Neuron (in vitro differentiated cells): Measurements from ENCODE around the gene SBSN.

Source experiments
- H2AFZ ChIP-seq: one replicate; pipeline ENCODE4 v1.6.1; 2013; ENCODE audit warnings: low read depth, mild to moderate bottlenecking, inconsistent platforms, low read length, moderate library complexity
- H3K27me3 ChIP-seq: one replicate; pipeline ENCODE4 v1.6.1; 2013; ENCODE audit warnings: low read length; ENCODE audit not compliant: insufficient read depth
- H3K36me3 ChIP-seq: one replicate; pipeline ENCODE4 v1.6.1; 2013; ENCODE audit warnings: low read length; ENCODE audit not compliant: insufficient read depth
- H3K4me1 ChIP-seq: one replicate; pipeline ENCODE4 v1.6.1; 2013; ENCODE audit warnings: low read length; ENCODE audit not compliant: insufficient read depth
- H3K4me3 ChIP-seq: 2 replicates; pipeline ENCODE4 v1.5.1; 2013; ENCODE audit warnings: mild to moderate bottlenecking, low read length, moderate library complexity
- H3K9me3 ChIP-seq: one replicate; pipeline ENCODE4 v1.6.1; 2013; ENCODE audit warnings: low read length

Gene SBSN

GRCh38 chr19:35516310-35516709 lies 11.8 kb downstream of the SBSN start:
- no peak overlapping the region for H3K4me3 ChIP-seq
- peaks cover 33% of the 10 kb centered on the region for H3K27me3 ChIP-seq
- H3K36me3 ChIP-seq: no peaks in the 10 kb centered on the region
- H3K9me3 ChIP-seq: no peaks in the 10 kb centered on the region
- H3K4me1 ChIP-seq: no peaks in the 10 kb centered on the region
- no peak overlapping the region for H2AFZ ChIP-seq

GRCh38 chr19:35514282-35514809 lies 13.8 kb downstream of the SBSN start:
- Histone ChIP-seq H3K4me1 (no peaks in the 10 kb centered on the region), H3K27me3 (peaks cover 50% of the 10 kb centered on the region), H2AFZ (no peak overlapping the region), H3K36me3 (no peaks in the 10 kb centered on the region), H3K4me3 (no peak overlapping the region), H3K9me3 (no peaks in the 10 kb centered on the region)

GRCh38 chr19:35513628-35514281 lies 14.4 kb downstream of the SBSN start, which contains the start of gene DMKN:
Gene DMKN, minus strand, starts transcription at chr19:35513649. Its CDS starts 174 bp downstream, at chr19:35513475.
- H3K9me3 ChIP-seq: no peaks in the 10 kb centered on the region
- peaks cover 50% of the 10 kb centered on the region for H3K27me3 ChIP-seq
- H3K4me1 ChIP-seq: no peaks in the 10 kb centered on the region
- no peaks in the 10 kb centered on the region for H3K36me3 ChIP-seq
- H3K4me3 ChIP-seq: no peak within 1 kb of the TSS
- no peak within 1 kb of the TSS for H2AFZ ChIP-seq

- no peaks in the 10 kb centered on the region for H3K9me3 ChIP-seq
- H3K4me1 ChIP-seq: no peaks in the 10 kb centered on the region
- H3K4me3 ChIP-seq: no peak overlapping the region
- H2AFZ ChIP-seq: no peak overlapping the region
- peaks cover 56% of the 10 kb centered on the region for H3K27me3 ChIP-seq
- no peaks in the 10 kb centered on the region for H3K36me3 ChIP-seq
Observed at GRCh38 chr19:35512831-35513627, 15.1 kb downstream of the SBSN start.

GRCh38 chr19:35511337-35511736 lies 16.8 kb downstream of the SBSN start:
- Histone ChIP-seq H3K27me3 (peaks cover 70% of the 10 kb centered on the region), H3K4me1 (no peaks in the 10 kb centered on the region), H2AFZ (no peak overlapping the region), H3K9me3 (no peaks in the 10 kb centered on the region), H3K4me3 (no peak overlapping the region), H3K36me3 (no peaks in the 10 kb centered on the region)

GRCh38 chr19:35510626-35510964 lies 17.5 kb downstream of the SBSN start:
- Histone ChIP-seq H3K9me3 (no peaks in the 10 kb centered on the region), H3K36me3 (no peaks in the 10 kb centered on the region), H3K27me3 (peaks cover 76% of the 10 kb centered on the region), H2AFZ (no peak overlapping the region), H3K4me1 (no peaks in the 10 kb centered on the region), H3K4me3 (no peak overlapping the region)

- no peaks in the 10 kb centered on the region for H3K4me1 ChIP-seq
- H3K27me3 ChIP-seq: peaks cover 82% of the 10 kb centered on the region
- no peak overlapping the region for H3K4me3 ChIP-seq
- no peak overlapping the region for H2AFZ ChIP-seq
- no peaks in the 10 kb centered on the region for H3K9me3 ChIP-seq
- H3K36me3 ChIP-seq: no peaks in the 10 kb centered on the region
Observed at GRCh38 chr19:35509861-35510625, 18.1 kb downstream of the SBSN start.

GRCh38 chr19:35509018-35509652 lies 19.0 kb downstream of the SBSN start:
- no peak overlapping the region for H3K4me3 ChIP-seq
- no peaks in the 10 kb centered on the region for H3K9me3 ChIP-seq
- no peaks in the 10 kb centered on the region for H3K4me1 ChIP-seq
- no peak overlapping the region for H2AFZ ChIP-seq
- no peaks in the 10 kb centered on the region for H3K36me3 ChIP-seq
- H3K27me3 ChIP-seq: peaks cover 77% of the 10 kb centered on the region

GRCh38 chr19:35508129-35508528 lies 20.0 kb downstream of the SBSN start:
- H3K9me3 ChIP-seq: no peaks in the 10 kb centered on the region
- H3K4me1 ChIP-seq: no peaks in the 10 kb centered on the region
- H3K36me3 ChIP-seq: no peaks in the 10 kb centered on the region
- no peak overlapping the region for H3K4me3 ChIP-seq
- H3K27me3 ChIP-seq: peaks cover 68% of the 10 kb centered on the region
- no peak overlapping the region for H2AFZ ChIP-seq

GRCh38 chr19:35507561-35507960 lies 20.6 kb downstream of the SBSN start:
- H3K27me3 ChIP-seq: peaks cover 63% of the 10 kb centered on the region
- H2AFZ ChIP-seq: no peak overlapping the region
- H3K4me3 ChIP-seq: no peak overlapping the region
- H3K4me1 ChIP-seq: no peaks in the 10 kb centered on the region
- H3K36me3 ChIP-seq: no peaks in the 10 kb centered on the region
- H3K9me3 ChIP-seq: no peaks in the 10 kb centered on the region

GRCh38 chr19:35506011-35506410 lies 22.1 kb downstream of the SBSN start:
- Histone ChIP-seq H2AFZ (no peak overlapping the region), H3K27me3 (peaks cover 59% of the 10 kb centered on the region), H3K4me1 (no peaks in the 10 kb centered on the region), H3K9me3 (no peaks in the 10 kb centered on the region), H3K36me3 (no peaks in the 10 kb centered on the region), H3K4me3 (no peak overlapping the region)

GRCh38 chr19:35502751-35503150 lies 25.4 kb downstream of the SBSN start:
- Histone ChIP-seq H3K9me3 (no peaks in the 10 kb centered on the region), H3K4me3 (no peak overlapping the region), H2AFZ (no peak overlapping the region), H3K36me3 (no peaks in the 10 kb centered on the region), H3K27me3 (peaks cover 45% of the 10 kb centered on the region), H3K4me1 (no peaks in the 10 kb centered on the region)
